HG02759 (cell line): Measurements from ENCODE around the gene OR1J1.

ENCODE experiments used
- ATAC-seq: cut with Tn5 transposase; IDR thresholded peaks from one replicate; pipeline ENCODE4 v1.9.1; 2021; ENCODE audit warnings: mild to moderate bottlenecking, moderate library complexity; ENCODE audit not compliant: unreplicated experiment

OR1J1 gene, protein sequence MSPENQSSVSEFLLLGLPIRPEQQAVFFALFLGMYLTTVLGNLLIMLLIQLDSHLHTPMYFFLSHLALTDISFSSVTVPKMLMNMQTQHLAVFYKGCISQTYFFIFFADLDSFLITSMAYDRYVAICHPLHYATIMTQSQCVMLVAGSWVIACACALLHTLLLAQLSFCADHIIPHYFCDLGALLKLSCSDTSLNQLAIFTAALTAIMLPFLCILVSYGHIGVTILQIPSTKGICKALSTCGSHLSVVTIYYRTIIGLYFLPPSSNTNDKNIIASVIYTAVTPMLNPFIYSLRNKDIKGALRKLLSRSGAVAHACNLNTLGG

GRCh38 chr9:122477826-122478225 is at the start of gene OR1J1:
OR1J1 (minus strand) TSS chr9:122477926; CDS start chr9:122477926, 0 bp downstream.
- no peak for ATAC-seq

DNA sequence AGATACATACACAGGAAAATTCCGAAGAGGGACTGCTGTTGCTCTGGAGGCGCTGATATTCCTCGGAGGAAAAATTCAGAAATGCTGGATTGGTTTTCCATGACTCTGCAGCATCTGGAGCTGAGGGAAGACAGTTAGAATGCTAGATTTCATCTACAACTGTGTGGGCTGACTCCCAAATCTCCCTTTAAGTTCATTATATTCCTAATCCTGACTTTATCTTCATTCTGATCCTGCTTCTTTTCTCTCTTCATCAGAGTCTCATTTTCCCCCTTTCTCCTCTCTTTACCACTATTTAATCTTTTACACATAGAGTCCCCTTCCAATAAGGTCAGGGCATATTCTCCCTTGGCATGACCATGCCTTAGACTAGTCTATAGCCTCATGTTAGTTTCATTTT is 49.5 kb upstream of the OR1J1 start, which contains the start of gene OR1N1:
Gene OR1N1, minus strand, starts transcription at position 101 of the 400 bp plus-strand sequence. Its CDS starts 0 bp downstream, at position 101.
- ATAC-seq, result no peak

GRCh38 chr9:122526602-122527001 is 48.9 kb upstream of the OR1J1 start:
- no peak for ATAC-seq

- no peak for ATAC-seq
Measured at GRCh38 chr9:122519376-122519775, 41.6 kb upstream of the OR1J1 start.

DNA sequence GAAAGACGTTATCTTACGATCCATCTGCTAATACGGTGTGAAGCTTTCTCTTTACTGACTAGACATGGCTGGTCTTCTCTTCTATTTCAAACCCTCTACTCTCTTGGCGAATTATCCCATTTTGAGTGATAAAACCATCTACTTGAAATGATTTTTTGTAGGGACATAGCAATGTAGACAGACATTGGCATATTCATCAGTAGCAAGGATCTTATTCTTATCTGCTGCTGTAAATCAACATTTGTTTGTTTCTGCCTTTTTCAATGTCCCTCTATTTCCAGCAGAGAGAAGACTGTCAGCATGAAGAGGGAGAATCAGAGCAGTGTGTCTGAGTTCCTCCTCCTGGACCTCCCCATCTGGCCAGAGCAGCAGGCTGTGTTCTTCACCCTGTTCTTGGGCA is 41.1 kb upstream of the OR1J1 start, which contains the start of gene OR1J4:
Gene OR1J4, plus strand, starts transcription at position 301 of the 400 bp plus-strand sequence. Its CDS starts 0 bp downstream, at position 301.
- ATAC-seq, result no peak

- no peak for ATAC-seq
Measured at GRCh38 chr9:122518226-122518625, 40.5 kb upstream of the OR1J1 start.

GRCh38 chr9:122510502-122510901 is 32.8 kb upstream of the OR1J1 start, which contains the start of gene OR1J2:
OR1J2 (plus strand) TSS chr9:122510802; CDS start chr9:122510802, 0 bp downstream.
- no peak for ATAC-seq

DNA sequence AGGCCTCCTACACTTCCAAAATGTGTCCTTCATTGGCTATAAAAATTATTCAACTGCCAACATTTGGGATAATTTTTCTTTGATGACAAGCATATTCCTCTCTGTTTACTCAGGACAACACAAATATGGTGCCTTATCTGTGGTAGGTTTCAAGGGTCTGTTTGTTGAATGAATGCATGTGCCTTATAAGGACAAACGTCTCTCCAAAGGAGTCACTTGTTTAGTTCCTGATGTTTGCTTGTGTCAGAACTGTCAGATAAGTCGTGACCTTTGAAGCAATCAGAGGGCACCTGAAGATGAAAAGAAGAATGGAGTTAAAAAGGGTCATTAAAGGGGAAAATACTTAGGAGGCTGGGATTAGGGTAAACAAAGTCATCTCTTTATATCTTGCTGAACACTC is 29.2 kb upstream of the OR1J1 start:
- no peak for ATAC-seq

DNA sequence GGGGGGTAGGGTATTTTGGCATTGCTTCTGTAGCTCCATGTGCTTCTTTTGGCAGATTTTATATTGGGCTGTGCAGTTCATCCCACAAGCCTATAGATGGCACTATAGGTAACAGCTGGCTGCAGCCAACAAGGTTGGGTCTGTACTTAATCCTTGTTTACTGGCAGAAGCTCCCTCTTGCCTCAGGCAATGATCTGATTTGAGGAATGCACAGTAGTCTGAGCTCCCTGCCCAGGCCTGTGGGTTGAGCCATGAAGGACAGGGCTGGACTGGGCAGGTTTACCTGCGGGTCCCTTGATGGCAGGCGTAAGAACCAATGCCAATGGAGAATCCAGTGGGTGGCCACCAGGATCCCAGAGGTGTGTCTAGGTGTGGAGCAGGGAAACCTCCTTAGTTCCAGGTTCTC is 21.2 kb upstream of the OR1J1 start:
- ATAC-seq, result no peak

- ATAC-seq, result no peak
Measured at GRCh38 chr9:122479062-122479461, 1.3 kb upstream of the OR1J1 start.

DNA sequence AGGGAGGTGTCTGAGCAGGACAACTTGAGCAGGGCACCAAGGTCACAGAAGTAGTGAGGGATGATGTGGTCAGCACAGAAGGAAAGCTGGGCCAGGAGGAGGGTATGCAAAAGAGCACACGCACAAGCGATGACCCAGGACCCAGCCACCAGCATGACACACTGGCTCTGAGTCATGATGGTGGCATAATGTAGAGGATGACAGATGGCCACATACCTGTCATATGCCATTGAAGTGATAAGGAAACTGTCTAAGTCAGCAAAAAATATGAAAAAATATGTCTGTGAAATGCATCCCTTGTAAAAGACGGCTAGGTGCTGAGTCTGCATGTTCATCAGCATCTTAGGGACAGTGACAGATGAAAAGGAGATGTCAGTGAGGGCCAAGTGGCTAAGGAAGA is 380 bp downstream of the OR1J1 start:
- ATAC-seq, result no peak

GRCh38 chr9:122475717-122476116 is 2.0 kb downstream of the OR1J1 start:
- ATAC-seq, result no peak

GRCh38 chr9:122474561-122474960 is 3.2 kb downstream of the OR1J1 start:
- ATAC-seq, result no peak

- no peak for ATAC-seq
Measured at GRCh38 chr9:122468735-122469134, 9.0 kb downstream of the OR1J1 start.

DNA sequence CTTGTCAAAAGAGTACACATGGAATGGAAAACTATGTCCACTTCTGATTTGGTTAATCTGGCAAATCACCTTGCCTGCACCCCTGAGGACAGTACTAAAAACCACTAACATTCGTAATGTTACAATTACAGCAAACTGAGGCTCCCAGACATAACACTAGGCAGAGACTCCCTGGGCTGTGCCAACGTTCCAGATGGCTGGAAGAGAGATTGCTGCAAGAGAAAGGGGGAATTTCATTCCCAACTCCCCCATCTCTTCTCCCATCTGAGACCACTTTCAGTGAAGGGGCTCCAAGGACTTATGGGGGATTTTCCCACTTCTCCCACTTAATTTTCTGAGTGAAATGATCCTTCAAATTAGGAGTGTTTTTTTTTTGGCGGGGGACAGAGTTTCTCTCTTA is 11.3 kb downstream of the OR1J1 start:
- no peak for ATAC-seq

- peak; percentile 57 for ATAC-seq
Measured at GRCh38 chr9:122464633-122465567, 12.8 kb downstream of the OR1J1 start.

DNA sequence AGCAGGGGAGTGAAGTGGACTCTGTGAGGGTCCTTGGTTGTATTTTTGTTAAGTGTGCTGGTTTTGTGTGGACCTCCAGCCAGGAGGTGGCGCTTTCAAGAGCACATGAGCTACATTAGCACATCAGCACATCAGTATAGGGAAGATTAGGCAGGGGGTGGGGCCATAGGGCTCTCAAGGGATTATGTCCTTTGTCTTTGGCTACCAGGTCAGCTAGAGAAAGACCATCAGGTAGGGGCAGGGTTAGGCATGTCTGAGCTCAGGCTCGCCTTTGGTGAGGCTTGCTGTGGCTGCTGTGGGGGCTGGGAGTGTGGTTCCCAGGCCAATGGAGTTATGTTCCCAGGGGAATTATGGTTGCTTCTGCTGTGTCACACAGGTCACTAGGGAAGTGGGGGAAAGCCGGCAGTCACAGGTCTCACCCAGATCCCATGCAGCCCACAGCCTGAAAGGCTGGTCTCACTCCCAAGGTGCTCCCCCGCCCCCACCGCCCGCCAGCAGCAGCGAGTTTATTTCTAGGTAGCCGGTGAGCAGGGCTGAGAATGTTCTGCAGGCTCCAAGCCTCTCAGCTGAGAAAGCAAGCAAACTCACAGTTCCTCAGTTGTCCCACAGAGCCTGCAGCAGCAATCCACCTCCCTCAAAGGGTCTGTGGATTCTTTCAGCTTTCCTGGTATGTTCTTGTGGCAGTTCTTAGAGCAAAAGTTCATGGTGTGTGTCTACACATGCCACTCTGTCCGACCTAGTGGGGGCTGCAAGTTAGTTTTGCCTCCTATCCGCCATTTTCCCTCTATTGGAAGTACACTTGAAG is 13.7 kb downstream of the OR1J1 start:
- ATAC-seq, result peak; percentile 89

GRCh38 chr9:122457787-122458186 is 19.9 kb downstream of the OR1J1 start:
- ATAC-seq, result no peak

- ATAC-seq, result no peak
Measured at GRCh38 chr9:122456123-122456522, 21.6 kb downstream of the OR1J1 start.

DNA sequence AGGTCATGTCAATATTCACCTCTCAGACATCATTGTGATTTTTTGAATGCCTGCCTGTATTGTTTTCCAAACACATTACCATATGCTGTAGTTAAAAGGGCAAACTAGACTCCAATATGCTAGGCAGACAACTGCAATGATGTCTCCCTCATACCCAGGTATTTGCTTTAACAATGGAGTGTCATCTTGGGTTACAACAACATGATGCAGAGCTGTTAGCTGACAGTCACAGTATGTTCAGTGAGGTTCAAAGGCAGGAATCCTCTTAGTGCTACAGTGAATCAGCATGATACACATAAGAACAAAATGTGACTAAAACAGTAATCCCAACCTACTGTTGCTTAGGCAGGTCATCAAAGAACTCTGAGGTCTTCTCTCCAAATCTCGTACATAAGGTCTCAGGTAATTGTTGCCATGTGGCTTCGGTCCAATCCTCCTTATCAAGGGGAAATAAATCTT is 24.0 kb downstream of the OR1J1 start:
- ATAC-seq, result no peak
